ENCODE data around the gene IFT43.

GRCh38 chr14:75972801-75973421 lies 12.7 kb upstream of the IFT43 start:
- TF ChIP-seq POLR2A (IDR thresholded peaks at IDR 0.05; ENCODE audit: low read length) = no peak
- TF ChIP-seq GATA1 (IDR thresholded peaks at IDR 0.05; ENCODE audit: low read depth, low read length) = no peak

All from erythroblast (primary cell).